ENCODE measurements around the gene XXYLT1.

The XXYLT1 gene

DNA sequence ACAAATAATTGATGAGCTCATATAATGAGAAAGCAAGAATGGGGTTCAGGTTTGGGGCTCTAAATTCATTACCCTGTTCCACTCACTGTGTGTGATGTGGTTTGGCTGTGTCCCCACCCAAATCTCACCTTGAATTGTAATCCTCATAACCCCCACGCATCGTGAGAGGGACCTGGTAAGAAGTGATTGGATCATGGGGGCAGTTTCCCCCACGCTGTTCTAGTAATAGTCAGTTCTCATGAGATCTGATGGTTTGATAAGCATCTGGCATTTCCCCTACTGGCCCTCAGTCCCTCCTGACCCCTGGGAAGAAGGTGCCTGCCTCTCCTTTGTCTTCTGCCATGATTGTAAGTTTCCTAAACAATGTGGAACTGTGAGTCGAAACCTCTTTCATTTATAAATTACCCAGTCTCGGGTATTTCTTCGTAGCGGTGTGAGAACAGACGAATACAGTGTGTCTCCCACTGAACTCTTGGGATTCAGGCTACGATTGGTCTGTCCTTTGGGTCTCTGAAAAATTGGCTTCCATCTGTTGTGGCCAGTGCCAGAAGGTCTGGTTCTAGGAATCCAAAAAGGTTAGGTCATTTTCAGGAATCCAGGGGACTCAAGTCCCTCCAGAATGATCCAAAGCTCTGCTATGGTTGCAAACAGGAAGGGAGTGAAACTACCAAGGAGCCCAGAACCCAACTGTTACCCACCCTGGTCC, 87.7 kb downstream of the XXYLT1 start:
- DNase-seq: no peak

DNA sequence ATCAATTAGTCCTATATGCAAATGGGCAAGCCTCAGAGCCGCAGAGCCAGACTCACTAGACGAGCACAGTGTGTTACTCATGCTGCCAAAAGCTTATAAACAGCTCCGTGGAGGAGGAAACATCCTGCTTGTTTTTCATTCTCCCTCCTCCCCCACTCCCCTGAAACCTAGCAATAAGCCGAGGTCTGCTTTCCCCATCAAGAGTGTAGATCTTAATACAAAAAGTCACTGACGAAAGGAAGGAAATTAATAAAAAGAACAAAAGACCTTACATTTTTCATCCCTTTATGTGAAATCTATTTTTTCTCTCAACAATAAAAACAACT, 88.5 kb downstream of the XXYLT1 start:
- DNase-seq: peak; percentile 59

DNA sequence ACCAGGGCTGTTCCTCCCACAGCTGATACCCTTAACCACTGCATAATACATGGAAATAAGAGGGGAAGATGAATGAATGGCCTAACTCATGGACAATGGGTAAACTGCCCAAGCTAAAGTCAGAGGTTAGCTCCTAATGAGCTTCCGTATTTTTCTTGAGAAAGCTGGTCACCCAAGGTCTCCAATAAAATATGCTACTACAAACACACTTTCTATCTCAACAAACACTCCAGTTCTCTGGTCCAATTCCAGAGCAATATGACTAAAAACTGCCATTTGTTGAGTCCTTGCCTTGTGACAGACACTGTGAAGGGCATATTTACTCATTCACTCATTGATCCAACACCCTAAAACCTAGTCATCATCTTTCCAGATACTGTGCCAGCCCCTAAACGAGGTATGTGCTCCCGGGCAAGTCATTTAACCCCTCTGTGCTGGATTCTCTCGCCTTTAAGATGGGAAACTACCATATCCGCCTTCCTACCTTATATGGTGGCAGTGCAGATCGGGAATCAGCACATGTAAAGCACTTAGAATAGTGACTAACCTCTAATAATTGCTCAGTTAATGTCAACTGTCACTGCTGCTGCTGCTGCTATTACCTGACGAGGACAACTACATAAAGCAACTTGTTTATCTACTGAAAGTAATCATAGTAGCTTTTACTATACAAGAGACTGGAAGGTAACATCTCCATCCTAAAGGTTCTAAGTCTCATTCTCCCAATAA, 89.1 kb downstream of the XXYLT1 start:
- DNase-seq: no peak

DNA sequence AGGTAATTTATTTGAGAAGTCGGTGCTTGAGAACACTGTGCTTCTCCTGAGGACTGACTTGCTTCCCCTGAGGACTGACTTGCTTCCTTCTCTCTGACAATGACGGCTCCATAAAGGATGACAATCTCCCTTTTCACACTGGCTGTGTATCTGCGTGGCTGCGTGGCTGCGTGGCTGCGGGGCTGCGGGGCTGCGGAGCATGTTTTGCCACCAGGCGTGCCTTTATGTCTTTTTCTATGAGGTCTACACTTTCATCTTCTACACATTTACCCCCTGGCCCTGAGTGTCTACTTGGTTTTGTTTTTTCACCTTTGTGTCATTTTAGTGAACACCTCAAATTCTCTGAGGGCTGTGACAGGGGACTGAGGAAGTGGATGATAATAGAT, 89.9 kb downstream of the XXYLT1 start:
- DNase-seq: no peak

DNA sequence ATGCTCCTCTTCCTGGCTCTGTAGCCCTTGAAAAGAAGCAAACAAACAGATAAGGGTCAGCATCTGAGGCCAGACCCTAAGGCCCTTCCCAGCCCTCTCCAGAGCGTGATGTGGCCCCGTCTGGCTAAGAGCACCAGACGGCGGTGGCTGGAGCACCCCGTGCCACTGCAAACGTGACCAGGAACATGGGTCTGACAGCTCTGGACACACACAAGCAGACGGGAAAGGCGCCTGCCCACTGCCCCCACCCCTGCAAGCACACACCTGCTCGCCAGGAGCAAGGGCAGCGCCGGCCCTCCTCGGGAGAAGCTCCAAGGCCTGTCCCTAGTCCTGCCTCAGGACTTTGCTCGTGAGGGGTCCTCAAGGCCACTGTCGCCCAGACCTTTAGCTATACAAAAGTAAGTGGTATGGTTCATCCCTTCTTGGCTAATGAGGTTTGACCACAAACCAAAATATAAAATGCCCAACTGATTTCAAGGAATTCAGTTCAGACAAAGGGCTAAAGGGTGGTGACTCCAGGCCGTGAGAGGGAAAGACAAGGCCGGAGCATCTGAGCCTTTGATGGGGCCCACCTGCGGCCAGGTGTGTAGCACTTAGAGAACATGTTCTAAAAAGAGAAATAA, 90.4 kb downstream of the XXYLT1 start:
- no peak for DNase-seq

DNA sequence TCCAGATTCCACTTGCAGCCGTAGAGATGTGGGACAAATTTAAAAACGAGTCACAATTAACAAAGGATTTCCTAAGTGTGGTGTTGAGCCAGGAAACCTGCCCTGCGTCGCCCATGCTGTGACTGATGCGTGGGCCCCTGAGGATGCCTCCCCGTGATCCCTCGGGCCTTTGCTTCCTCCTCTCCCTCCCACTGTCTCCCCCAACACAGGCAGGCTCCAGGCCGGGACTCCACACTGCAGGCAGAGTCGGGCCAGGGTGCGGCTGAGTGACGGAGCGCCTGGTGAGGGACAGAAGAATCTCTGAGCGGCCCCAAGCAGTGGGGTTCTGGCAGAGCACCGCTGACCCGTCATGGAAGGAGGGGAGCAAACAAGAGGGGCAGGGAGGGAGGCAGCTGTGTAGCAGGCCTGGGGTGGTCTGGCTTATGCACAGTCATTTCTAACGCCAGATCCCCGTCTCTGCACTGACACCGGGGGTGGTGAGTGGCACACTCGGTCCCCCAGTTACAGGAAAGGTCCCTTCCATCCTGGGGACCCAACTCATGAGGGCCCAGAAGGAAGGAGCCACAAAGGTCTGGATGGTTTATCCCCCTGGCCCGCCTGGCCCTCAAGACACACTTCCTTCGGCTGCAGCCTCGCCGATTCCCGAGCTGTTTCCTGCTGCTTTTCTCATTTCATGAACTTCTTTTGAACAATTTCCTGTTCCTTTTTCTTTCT, 91.0 kb downstream of the XXYLT1 start:
- no peak for DNase-seq

DNA sequence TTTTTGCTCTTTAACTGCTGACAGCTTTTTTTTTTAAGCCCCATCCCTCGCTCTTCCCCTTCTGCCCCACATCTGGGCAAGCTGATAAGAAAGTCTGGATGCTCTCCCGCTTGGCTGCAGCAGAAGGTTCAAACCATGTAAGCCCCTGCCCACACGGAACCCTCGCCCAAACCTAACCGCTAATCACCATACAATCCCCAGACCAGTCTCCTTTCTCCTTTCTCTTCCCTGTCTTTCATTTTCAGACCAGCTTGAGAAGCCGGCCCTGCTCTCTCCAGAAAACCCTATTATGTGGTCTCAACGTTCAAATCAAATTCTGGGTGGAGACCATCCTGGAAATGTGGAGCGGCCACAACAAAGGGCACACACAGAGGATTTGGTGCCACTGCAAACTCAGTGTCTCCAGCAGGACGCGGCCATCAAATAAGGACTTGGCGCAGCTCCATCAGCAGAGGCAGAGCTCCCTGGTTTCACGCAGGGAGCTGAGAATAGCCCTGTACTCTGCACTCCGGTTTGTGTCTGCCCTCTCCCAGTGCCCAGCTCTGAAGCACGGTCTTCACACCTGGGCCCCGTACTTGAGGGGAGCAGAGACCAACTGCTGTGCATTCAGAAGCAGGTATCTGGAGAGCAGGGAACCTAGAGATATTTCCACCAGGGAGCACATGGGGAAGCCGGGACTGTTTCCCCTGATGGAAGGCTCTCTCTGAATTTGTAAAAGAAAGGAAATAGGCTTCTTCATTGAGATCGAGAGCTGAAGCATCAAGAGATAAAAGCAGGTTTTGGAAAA, 92.6 kb downstream of the XXYLT1 start:
- DNase-seq: no peak

DNA sequence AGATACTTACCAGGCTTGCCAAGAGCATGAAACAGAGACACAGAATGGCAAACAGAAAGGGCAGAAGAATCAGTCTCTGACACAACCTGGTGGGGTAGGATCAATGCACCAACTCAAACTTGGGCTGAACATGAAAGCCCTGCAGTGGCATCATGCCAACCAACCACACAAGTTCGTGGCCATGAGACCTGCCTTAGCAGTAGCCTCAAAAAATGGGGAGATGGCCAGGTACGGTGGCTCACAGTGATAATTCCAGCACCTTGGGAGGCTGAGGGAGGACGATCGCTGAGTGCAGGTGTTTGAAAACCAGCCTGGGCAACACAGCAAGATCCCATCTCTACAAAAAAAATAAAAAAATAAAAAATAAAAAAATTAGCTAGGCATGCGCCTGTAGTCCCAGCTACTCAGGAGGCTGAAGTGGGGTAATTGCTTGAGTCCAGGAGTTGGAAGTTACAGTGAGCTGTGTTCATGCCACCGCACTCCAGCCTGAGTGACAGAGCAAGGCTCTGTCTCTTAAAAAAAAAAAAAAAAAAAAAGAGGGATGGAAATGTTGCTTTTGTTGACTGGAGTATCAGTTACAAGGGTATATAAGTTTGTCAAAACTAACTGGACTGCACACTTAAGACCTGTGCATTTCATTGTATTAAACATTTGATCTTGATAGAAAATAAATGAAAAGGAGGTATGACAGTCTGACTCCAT, 93.4 kb downstream of the XXYLT1 start:
- no peak for DNase-seq

DNA sequence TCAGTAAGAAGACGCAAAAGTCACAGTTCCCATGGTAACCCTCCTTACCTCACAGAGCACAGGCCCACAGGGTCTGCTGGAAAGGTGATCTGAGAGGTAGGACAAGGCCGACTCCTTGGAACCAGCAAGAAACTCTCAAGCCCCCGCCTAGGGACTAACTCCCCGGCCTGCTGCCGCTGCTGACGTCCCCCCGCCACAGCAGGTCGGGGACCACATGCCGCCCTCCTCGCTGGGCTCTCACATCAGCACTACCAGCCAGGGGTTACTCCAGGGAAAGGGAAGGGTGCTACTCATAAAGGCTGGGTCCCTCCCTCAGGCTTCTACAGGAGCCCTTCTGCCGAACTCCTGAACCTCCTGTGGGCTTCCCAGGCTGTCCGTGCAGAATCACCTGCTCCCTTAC, 94.2 kb downstream of the XXYLT1 start:
- DNase-seq: no peak

DNA sequence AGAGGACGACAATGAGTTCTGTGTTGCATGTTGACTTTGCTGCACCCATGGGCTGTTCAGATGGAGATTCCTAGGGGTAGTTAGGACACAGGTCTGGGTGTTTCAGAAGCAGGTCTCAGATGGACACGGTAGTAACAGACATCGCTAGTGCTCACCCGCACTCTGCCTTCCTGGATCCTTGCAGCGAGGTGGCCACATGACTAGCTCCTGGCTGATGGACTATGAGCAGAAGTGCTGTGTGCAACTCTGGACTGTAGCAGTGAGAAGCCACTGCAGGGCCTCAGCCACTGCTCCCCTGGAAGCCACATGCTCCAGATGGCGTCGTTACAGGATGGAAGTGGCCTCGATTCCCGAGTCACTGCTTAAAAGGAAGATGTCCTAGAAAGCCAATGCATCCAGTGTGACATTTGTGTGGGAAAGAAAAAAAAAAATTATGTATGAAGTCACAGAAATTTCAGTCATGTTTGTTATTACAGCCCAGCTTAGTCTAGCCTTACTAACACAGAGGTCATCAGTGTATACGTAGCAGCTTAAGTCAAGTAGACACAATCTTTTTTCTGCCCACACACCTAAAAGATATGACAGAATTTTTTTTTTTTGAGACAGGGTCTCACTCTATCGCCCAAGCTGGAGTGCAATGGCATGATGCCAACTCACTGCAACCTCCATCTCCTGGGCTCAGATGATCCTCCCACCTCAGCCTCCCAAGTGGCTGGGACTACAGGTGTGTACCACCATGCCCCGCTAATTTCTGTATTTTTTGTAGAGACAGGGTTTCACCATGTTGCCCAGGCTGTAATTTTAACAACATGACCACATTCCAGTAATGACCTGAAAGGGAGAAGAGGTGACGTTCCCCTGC, 95.3 kb downstream of the XXYLT1 start:
- DNase-seq: no peak

DNA sequence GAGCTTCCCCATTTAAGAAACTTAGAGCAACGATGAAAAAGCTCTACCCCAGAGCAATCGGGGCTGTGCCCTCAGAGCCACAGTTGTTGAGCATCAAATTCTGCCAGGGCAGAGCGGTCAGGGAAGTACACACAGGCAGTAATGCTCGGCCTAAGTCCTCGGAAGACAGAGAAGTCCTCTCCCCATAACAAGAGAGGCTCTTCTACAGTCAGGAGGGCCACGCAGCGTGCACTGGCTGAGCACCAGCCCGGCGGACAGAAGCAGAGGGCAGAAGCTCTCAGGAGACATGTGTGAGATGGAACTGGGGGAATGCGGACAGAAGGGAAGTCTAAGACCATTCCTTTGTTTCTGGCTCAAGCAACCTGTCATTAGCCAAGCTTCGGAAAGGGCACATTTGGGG, 95.9 kb downstream of the XXYLT1 start:
- DNase-seq: no peak

DNA sequence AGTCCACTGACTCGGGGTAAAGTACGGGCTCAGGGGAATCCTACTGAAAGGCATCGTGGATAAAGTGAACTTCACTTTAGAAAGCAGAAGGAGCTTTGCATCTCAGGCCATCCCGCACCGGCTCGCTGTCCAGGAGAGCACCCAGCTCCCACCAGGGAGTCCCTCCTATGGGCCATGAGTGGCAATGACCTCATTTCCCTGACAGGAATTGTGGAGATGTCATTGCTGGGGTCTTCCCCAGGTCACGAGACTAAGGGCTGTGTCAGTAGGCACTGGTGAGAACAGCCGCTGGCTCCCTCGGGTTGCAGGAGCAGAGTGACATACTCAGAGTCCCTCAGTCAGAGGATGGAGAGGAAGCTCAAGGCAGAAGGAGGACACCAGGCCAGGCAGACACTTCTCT, 97.3 kb downstream of the XXYLT1 start:
- peak; percentile 44 for DNase-seq

DNA sequence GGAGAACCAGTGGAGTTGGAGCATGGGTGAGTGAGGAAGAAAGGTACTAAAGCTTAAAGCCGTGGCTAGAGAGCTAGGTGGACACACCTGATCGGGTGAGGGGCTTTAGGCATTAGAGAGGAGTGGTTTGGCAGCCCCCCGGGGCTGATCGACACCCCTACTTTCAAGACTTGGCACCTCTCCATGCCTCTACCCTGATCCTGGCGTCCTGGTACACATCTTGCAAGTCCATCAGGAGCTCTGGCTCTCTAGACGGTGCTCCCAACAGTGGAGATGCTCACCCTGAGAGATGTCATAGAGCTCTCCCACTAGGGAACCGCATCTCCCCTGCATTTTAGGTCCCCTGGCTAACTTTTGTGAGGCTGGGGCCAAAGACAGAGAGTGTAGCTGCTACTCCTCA, 98.1 kb downstream of the XXYLT1 start:
- DNase-seq: no peak

DNA sequence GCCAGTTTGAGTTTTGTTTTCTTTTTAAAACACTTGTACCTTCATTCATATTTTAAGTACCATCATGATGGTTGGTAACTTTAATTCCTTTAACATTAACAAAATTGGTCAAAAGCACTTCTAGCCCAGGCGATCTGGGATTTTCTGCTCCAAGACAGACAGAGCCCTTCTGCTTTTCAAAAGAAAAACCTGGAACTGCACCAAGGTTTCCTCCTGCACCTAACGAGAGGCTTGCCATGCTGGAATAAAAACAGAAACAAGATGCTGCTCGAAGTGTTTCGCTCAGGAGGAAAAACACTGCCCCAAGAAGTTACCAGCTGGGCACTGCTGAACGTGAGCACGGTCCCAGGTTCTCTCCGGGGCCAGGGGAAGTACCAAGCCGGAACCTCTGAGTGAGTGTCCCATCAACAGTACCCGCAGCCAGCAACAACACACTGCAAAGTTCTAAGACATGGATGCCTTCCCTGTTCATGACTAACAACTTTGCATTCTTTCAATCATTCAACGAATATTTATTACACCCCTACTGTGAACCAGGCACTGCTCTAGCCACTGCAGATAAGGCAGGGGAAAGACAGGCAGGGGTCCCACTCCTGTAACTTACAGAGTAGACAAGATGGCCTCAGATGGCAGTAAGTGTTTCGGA, 98.8 kb downstream of the XXYLT1 start:
- DNase-seq: peak; percentile 74

DNA sequence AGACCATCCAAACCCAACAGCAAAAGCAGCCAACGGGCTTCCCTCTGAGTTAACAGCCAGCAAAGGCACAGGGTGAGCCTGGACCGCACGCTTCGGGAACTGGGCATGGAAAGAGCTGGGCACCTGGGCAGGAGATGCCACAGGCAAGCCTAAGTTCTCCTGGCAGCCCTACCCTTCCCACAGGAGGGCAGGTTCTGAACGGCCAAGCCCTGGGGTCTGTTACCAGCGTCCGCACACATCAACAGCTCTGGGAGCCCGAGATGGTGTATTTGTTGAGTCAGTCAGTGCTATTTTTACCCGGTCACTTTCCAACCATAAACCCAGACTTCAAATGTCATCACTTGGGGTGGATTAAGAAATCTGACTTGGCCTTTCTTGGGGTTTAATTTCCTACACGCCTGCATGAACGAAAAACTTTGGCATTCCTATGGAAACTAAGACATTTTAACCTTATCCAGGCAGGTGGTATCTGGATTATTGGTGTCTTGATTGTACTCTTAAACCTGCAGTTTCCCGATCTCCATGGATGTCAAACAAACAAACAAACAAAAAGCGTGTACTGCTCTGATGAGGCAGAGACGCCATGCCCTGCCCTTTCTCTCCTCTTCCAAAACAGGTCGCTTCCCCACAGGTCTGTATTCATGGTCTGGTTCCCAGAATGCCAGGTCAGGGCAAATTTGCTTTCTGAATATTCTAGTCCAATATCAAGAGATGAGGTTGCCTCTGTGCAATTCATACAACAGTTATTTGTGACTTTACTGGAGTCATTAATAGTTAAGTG, 99.7 kb downstream of the XXYLT1 start:
- no peak for DNase-seq

DNA sequence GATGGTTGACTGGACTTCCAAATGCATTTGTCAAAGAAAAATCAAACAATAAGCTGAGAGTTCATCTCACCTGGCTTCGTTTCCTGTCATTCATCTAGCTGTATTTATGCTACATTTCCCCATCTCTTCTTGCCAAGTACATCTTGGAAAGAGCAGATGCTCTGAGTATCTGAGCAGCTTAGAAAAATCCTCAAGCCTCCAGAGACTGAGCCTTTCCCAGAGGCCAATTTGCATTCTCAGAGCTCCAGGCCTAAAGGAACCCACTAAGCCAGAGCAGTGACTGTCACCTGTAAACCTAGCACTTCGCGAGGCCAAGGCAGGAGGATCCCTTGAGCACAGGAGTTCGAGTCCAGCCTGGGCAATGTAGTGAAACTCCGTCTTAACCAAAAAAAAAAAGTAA, 100.5 kb downstream of the XXYLT1 start:
- DNase-seq: no peak

DNA sequence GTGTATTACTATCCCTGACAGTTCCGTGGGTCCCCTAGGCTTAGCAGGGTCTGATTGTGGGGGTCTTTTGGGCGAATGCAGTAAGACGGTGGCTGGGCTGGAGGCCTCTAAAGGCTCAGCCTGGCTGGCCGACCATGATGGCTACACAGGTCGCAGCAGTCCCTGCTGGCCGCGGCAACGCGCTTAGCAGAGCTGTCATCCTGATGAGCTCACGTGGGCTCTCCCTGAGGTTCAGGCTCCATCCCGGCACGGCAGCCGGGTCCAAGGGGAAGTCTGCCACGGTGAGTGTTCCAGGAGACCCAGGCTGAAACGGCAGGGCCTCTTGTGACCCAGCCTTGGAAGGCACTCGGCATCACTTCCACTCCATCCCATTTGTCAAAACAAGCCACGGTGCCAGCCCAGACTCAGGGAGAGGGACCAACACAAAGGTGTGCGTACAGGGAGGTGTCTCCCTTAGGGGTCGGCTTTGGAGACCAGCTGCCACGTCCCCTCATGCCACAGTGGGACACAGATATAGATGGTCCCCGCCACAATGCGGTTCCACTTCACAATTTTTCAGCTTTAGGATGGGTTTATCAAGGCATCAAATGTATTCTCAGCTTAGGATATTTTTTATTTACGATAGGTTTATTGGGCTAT, 101.8 kb downstream of the XXYLT1 start:
- no peak for DNase-seq

DNA sequence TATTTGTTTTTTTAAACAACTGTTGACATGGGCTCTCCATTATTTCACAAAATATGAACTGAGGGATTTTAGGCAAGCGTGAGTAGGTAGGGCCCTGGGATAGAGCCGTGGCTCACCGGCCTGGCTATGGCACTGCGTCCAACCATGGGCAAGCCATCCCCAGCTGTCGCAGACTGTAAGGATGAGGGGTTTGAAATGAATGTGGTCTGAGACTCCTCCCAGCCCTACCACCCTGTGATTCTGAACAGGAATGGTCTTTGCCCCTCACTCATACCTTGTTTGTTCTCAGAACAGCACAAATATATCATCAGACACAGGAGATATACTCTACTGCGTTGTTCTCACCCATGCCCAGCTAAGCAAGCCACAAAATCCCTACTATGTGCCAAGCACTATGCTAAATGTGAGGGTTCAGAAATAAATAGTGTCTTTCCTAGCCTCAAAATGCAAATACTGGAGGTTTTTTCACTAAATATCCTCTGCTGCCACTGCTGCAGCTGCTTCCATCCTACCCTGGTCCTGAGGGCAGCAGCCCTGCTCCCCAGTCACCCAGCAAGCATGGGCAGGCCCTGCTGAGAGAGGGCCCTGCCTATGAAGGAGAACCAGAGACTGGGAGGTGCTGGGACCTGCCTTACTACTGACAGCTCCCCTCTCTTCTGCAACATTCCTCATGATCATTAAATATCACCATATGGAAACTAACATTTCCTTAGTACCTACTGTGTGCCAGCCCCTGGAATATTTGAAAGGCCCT, 102.8 kb downstream of the XXYLT1 start:
- DNase-seq: no peak
